ENCODE data around the gene ADAM15. TPM values are rescaled to one million over a fixed set of nuclear protein-coding genes. Genes with fewer than 3 reads are reported as not detected.

The ADAM15 gene
- total and polyA plus RNA-seq, 2 donors (not counting 3 experiments of a cell fraction or from before 2014, with no cell fraction given), result 295 to 299 TPM

GRCh38 chr1:155042789-155043188 lies 8.3 kb upstream of the ADAM15 start:
- DNase-seq (ENCODE audit: low read depth, low spot score), result no peak
- FAIRE-seq, result no peak
- Histone ChIP-seq H3K27ac (ENCODE audit: insufficient read depth, low read depth, low read length) (no peak overlapping the region), H3K9me3 (replicated peaks; ENCODE audit: control insufficient read depth, insufficient read depth, low read length) (no peaks in the 10 kb centered on the region), H3K9ac (replicated peaks; ENCODE audit: extremely low read depth, insufficient read depth, low read length) (no peak overlapping the region), H3K4me2 (ENCODE audit: insufficient read depth, low read length) (no peak overlapping the region), H2AFZ (ENCODE audit: low read depth, low read length) (no peak overlapping the region), H3K79me2 (ENCODE audit: control insufficient read depth, insufficient read depth, low read length) (no peaks in the 10 kb centered on the region), H3K4me1 (ENCODE audit: control insufficient read depth, extremely low read depth, insufficient read depth, low read length) (peaks cover 16% of the 10 kb centered on the region), H3K9me1 (replicated peaks; ENCODE audit: control insufficient read depth, extremely low read depth, insufficient read depth, low read length) (no peaks in the 10 kb centered on the region), H4K20me1 (replicated peaks; ENCODE audit: control insufficient read depth, extremely low read depth, insufficient read depth, low read length) (no peaks in the 10 kb centered on the region), H3K36me3 (ENCODE audit: control insufficient read depth in 2 of 2, extremely low read depth in 1 of 2, insufficient read depth in 2 of 2, low read length in 2 of 2) (no peaks in the 10 kb centered on the region), H3K4me3 (replicated peaks in 1 of 3; ENCODE audit: insufficient read depth in 1 of 3, low read depth in 1 of 3, low read length in 3 of 3) (no peak overlapping the region), H3K27me3 (ENCODE audit: control insufficient read depth in 2 of 2, insufficient read depth in 2 of 2, low read length in 2 of 2) (peaks cover 0 to 5% of the 10 kb centered on the region in 2 experiments)
- intact Hi-C loops (cut with micrococcal nuclease) (no loop called here), dilution Hi-C loops (cut with MboI; ENCODE audit: extremely low pct_ligation_motif_present, low sequenced_read_pairs) (no loop called here)
- ChIA-PET POLR2A (interaction anchor here (0.6 kb wide), 1 partner anchor 18 kb away, joined by 3 read pairs; no protein-coding TSS in a partner anchor), CTCF (interaction anchor here (1.6 to 4.5 kb wide), 4 partner anchors 8 to 43 kb away, joined by 5 to 67 read pairs (median 40); partner anchors contain the start of gene ADAM15)
- no TSS peak for BruUV-seq (replicated peaks)
- TF ChIP-seq EZH2 (IDR thresholded peaks at IDR 0.05; ENCODE audit: borderline replicate concordance, low read depth, low read length, severe bottlenecking), result no peak

GRCh38 chr1:155043301-155043702 lies 7.8 kb upstream of the ADAM15 start:
- Histone ChIP-seq H2AFZ (ENCODE audit: low read depth, low read length) (no peak overlapping the region), H3K9me3 (replicated peaks; ENCODE audit: control insufficient read depth, insufficient read depth, low read length) (no peaks in the 10 kb centered on the region), H3K27ac (ENCODE audit: insufficient read depth, low read depth, low read length) (no peak overlapping the region), H4K20me1 (replicated peaks; ENCODE audit: control insufficient read depth, extremely low read depth, insufficient read depth, low read length) (no peaks in the 10 kb centered on the region), H3K79me2 (ENCODE audit: control insufficient read depth, insufficient read depth, low read length) (no peaks in the 10 kb centered on the region), H3K4me2 (ENCODE audit: insufficient read depth, low read length) (no peak overlapping the region), H3K4me1 (ENCODE audit: control insufficient read depth, extremely low read depth, insufficient read depth, low read length) (peaks cover 16% of the 10 kb centered on the region), H3K4me3 (replicated peaks in 1 of 3; ENCODE audit: insufficient read depth in 1 of 3, low read depth in 1 of 3, low read length in 3 of 3) (no peak overlapping the region), H3K36me3 (ENCODE audit: control insufficient read depth in 2 of 2, extremely low read depth in 1 of 2, insufficient read depth in 2 of 2, low read length in 2 of 2) (no peaks in the 10 kb centered on the region), H3K9ac (replicated peaks; ENCODE audit: extremely low read depth, insufficient read depth, low read length) (no peak overlapping the region), H3K9me1 (replicated peaks; ENCODE audit: control insufficient read depth, extremely low read depth, insufficient read depth, low read length) (no peaks in the 10 kb centered on the region), H3K27me3 (ENCODE audit: control insufficient read depth in 2 of 2, insufficient read depth in 2 of 2, low read length in 2 of 2) (peaks cover 0 to 2% of the 10 kb centered on the region in 2 experiments)
- TF ChIP-seq FOS (IDR thresholded peaks at IDR 0.05; ENCODE audit: borderline replicate concordance, insufficient read depth, low read length) (no peak), MYC (IDR thresholded peaks at IDR 0.05; ENCODE audit: low read depth, low read length) (no peak)
- POLR2A ChIA-PET, result no interaction called here
- BruUV-seq (replicated peaks), result no TSS peak
- dilution Hi-C loops (cut with MboI; ENCODE audit: extremely low pct_ligation_motif_present, low sequenced_read_pairs) (no loop called here), intact Hi-C loops (cut with micrococcal nuclease) (no loop called here)
- DNase-seq (ENCODE audit: low read depth, low spot score) (no peak), FAIRE-seq (no peak)
- CTCF ChIA-PET, result interaction anchor here (0.7 to 4.5 kb wide), 13 partner anchors 8 to 435 kb away, joined by 4 to 67 read pairs (median 13); partner anchors contain the start of genes ADAM15, DCST1, DCST2 and EFNA4

Data from endothelial cell of umbilical vein (primary cell).